GM23248 (cell line): Measurements from ENCODE around the gene PERP.

Experiments used
- EZH2 ChIP-seq: fragments of 200-600 bp; sonication (generic); IDR thresholded peaks from 2 replicates; pipeline ENCODE4 v1.6.1; 2018; ENCODE audit warnings: antibody characterized with exemption, mild to moderate bottlenecking; ENCODE audit not compliant: insufficient read depth, poor library complexity, severe bottlenecking
- EZH2phosphoT487 ChIP-seq: fragments of 200-600 bp; sonication (generic); IDR thresholded peaks from 2 replicates; pipeline ENCODE4 v1.6.1; 2018; ENCODE audit warnings: antibody characterized with exemption, moderate library complexity, mild to moderate bottlenecking, low read depth; ENCODE audit not compliant: insufficient read depth

DNA sequence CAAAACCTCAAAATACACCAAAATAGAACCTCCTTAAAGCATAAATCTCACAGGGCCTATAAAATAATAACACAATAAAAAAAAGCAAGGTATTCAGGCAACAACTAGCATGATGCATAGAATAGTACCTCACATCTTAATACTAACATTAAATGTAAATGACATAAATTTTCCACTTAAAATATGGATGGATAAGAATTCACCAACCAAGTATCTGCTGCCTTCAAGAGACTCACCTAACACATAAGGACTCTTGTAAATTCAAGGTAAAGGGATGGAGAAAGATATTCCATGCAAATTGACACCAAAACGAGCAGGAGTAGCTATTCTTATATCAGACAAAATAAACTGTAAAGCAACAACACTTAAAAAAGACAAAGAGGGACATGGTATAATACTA, 52.2 kb downstream of the PERP start:
- TF ChIP-seq EZH2: no peak
- no peak for TF ChIP-seq EZH2phosphoT487
